ENCODE results near the gene SKIDA1.

Gene SKIDA1

DNA sequence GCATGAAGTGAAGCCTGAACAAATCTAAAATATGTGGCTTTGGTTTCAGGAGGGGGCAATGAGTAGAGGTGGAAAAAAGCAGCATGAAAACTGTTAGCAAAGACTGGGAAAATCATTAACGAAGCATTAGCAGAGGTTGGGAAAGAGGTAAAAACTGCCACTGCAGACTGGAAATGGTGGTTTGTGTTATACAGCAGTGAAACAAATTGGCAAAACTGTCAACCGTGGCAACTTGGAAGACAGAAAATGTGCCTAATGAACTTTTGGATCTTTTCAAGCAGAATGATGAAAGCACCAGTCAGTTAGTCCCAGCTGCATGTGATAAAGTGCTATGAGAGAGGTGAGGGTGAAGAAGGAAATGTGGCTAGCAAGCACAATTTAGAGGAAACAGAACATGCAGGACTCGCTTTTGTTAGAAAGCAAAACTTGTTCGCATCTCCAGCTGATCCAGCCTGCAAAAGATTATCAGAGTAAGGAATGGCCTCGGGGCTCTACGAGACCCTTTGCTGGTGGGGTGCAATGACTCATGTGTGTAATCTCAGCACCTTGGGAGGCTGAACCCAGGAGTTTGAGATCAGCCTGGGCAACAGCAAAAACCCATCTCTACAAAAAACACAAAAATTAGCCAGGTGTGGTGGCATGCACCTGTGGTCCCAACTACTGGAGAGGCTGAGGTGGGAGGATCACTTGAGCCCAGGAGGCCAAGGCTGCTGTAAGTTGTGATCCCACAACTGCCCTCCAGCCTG lies 45.7 kb downstream of the SKIDA1 start:
- DNase-seq (ENCODE audit: low read depth) = no peak

DNA sequence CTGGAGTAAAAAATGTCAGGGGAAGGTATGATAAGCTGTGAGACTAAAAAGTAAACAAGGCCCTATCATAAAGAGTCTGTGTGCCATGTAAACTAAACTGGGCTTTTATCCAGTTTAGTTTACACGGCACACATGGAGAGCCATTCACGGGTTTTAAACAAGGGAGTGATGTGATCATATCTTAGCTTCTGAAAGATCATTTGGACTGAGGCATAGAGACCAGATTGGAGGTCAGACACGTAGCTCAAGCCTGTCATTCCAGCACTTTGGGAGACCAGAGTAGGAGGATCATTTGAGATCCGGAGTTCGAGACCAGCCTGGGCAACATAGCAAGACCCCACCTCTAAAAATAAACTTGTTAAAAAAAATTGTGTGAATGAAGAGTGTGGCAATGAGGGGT lies 50.1 kb downstream of the SKIDA1 start:
- no peak for DNase-seq (ENCODE audit: low read depth)

DNA sequence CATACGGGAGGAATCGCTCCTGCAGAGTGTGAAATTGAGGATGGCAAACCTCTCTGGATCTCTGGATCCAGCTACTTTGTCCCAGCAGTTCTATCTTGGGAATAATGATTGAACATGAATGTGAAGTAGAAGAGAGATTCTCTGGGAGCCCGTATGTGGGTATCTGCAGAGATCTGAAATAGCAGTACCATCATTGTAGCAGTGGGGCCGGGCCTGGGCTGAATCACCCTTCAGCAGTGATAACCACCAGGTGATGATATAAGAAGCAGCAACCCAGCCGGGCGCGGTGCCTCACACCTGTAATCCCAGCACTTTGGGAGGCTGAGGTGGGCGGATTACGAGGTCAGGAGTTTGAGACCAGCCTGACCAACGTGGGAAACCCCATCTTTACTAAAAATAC lies 51.9 kb downstream of the SKIDA1 start:
- DNase-seq (ENCODE audit: low read depth) = no peak

DNA sequence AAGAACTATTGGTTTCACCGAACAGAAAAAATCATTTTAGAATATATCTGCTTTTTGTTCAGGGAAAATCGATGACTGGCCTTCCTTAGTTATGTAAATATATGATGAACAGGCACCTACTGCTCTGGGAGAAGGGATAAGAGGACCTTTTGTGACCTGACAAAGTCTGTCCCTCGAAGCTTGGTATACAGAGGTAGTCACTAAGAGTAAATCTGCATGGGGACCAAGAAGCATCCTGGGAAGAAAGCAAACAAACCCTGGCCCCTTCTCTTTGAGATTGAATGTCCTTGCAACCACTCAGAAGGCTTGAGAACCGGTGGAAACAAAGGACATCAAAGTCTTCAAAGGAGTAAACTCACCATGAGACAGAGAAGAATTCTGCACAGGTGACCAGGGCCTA lies 52.3 kb downstream of the SKIDA1 start:
- no peak for DNase-seq (ENCODE audit: low read depth)

DNA sequence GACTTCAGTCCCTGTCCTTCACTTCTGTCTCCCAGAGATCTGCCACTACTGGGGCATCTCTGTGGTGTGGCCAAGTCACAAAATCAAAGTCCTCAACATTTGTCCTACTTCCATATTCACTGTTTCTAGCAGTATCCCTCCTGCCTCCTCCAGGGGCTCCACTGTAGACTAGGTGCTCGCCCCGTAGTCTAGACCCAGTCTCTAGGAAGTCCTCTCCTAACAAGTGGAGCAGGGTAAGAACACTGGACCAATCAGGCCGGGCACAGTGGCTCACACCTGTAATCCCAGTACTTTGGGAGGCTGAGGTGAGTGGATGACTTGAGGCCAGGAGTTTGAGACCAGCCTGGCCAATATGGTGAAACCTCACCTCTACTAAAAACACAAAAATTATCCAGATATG lies 57.4 kb downstream of the SKIDA1 start:
- DNase-seq (ENCODE audit: low read depth) = no peak

DNA sequence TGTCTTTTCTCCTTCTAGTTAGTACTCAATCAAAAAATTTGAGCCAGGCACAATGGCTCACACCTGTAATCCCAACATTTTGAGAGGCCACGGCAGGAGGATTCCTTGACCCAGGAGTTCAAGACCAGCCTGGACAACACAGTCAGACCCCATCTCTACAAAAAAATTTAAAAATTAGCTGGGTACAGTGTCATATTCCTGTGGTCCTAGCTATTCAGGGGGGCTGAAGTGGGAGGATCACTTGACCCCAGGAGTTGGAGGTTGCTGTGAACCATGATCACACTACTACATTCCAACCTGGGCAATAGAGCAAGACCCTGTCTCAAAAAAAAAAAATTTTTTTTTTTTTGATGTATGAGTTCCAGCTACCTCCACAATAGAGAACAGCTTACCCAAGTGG lies 57.8 kb downstream of the SKIDA1 start:
- DNase-seq (ENCODE audit: low read depth) = no peak

DNA sequence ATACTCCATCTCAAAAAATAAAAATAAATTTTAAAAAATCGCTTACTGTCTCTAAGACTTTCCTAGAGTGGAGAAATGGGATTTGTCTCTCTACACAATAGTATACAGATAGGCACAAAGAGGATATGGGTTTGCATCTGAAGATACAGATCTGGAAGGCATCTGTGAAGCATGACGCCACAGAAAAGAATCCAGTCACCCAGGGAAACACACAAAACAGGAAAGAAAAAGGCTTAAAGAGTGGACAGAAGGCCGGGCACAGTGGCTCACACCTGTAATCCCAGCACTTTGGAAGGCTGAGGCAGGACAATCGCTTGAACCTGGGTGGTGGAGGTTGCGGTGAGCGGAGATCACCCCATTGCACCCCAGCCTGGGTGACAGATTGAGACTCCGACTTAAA lies 61.3 kb downstream of the SKIDA1 start:
- DNase-seq (ENCODE audit: low read depth) = no peak

Measured in stimulated activated CD8-positive, alpha-beta memory T cell treated with anti-CD3 and anti-CD28 coated beads, Interleukin-4, amount 100 ng/mL, for 24 hours (primary cell).